ENCODE measurements around the gene CALHM4.

The CALHM4 gene

DNA sequence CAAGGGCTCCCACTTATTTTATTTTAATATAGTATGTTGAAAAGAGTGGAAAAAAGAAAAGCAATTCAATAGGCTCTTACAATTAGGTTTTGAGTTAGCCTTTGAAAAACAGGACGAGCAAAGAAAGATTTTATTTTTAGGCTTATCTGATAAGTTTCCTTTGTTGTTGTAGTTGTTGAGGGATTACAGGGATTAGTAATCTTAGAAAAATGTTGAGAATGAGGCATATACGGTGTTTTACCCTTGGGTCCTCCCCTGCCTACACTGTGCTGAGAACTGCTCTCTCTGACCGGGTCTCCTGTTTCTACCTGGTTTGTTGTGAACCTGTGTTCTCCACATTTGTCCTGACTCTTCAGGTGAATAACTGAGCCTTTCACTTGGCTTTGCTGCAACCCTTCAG, 24.8 kb upstream of the CALHM4 start:
- DNase-seq (ENCODE audit: low read depth in 1 of 2, low spot score in 1 of 2), result no peak
- no peak overlapping the region for H3K27ac ChIP-seq (replicated peaks)

DNA sequence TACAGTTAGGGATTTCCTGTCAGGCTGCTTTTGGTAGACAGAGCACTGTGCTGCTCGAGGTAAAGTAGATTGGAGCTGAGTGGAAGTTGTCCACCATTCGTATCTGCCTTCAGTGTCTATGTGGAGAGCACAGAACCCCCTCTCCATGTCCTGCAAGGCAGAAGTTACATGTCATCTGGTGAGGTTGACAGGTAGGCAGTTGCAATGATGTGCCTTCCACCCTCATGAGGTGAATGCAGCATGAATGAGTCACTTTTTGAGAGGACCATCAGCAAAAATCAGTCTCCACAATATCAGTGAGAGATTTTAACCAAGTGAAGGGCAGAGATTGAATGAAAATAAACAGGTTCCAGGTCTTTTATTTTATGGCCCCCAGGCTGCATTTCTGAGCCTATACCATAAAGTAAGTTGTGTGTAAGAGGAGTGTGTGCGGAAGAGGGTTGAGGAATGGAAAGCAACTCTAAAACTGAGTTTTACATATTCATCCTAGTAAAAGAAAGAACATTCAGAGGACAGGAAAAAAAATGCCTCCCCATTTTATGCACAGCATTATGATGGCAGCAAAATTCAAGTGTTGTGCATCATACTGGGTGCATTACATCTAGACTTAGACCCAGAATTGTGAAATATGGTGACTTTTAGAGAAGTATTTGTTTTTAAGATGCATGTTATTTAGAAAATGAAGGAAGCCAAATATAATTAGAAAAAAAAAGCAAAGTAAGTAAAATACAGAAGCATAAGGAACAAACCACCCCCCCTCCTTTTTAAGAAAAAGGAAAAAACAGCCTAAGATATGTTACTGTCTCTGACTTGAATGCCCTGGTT, 23.9 kb upstream of the CALHM4 start:
- Histone ChIP-seq H3K27ac (replicated peaks) (no peak overlapping the region), H3K4me3 (replicated peaks; ENCODE audit: insufficient read depth, low read length) (no peak overlapping the region), H3K27me3 (ENCODE audit: insufficient read depth, poor library complexity, severe bottlenecking) (no peaks in the 10 kb centered on the region)
- TF ChIP-seq, protein P1, sequence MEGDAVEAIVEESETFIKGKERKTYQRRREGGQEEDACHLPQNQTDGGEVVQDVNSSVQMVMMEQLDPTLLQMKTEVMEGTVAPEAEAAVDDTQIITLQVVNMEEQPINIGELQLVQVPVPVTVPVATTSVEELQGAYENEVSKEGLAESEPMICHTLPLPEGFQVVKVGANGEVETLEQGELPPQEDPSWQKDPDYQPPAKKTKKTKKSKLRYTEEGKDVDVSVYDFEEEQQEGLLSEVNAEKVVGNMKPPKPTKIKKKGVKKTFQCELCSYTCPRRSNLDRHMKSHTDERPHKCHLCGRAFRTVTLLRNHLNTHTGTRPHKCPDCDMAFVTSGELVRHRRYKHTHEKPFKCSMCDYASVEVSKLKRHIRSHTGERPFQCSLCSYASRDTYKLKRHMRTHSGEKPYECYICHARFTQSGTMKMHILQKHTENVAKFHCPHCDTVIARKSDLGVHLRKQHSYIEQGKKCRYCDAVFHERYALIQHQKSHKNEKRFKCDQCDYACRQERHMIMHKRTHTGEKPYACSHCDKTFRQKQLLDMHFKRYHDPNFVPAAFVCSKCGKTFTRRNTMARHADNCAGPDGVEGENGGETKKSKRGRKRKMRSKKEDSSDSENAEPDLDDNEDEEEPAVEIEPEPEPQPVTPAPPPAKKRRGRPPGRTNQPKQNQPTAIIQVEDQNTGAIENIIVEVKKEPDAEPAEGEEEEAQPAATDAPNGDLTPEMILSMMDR (IDR thresholded peaks at IDR 0.05; ENCODE audit: insufficient read depth, low read length), result no peak
- TF ChIP-seq, protein P2, sequence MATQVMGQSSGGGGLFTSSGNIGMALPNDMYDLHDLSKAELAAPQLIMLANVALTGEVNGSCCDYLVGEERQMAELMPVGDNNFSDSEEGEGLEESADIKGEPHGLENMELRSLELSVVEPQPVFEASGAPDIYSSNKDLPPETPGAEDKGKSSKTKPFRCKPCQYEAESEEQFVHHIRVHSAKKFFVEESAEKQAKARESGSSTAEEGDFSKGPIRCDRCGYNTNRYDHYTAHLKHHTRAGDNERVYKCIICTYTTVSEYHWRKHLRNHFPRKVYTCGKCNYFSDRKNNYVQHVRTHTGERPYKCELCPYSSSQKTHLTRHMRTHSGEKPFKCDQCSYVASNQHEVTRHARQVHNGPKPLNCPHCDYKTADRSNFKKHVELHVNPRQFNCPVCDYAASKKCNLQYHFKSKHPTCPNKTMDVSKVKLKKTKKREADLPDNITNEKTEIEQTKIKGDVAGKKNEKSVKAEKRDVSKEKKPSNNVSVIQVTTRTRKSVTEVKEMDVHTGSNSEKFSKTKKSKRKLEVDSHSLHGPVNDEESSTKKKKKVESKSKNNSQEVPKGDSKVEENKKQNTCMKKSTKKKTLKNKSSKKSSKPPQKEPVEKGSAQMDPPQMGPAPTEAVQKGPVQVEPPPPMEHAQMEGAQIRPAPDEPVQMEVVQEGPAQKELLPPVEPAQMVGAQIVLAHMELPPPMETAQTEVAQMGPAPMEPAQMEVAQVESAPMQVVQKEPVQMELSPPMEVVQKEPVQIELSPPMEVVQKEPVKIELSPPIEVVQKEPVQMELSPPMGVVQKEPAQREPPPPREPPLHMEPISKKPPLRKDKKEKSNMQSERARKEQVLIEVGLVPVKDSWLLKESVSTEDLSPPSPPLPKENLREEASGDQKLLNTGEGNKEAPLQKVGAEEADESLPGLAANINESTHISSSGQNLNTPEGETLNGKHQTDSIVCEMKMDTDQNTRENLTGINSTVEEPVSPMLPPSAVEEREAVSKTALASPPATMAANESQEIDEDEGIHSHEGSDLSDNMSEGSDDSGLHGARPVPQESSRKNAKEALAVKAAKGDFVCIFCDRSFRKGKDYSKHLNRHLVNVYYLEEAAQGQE (IDR thresholded peaks at IDR 0.05; ENCODE audit: insufficient replicate concordance, low read depth), result no peak
- TF ChIP-seq GABPA (IDR thresholded peaks at IDR 0.05; ENCODE audit: low read depth) (no peak), POLR2AphosphoS5 (IDR thresholded peaks at IDR 0.05; ENCODE audit: low read depth) (no peak), SPI1 (IDR thresholded peaks at IDR 0.05; ENCODE audit: borderline replicate concordance, low read depth) (no peak)
- DNase-seq (ENCODE audit: low read depth in 1 of 2, low spot score in 1 of 2), result no peak

More for the DNA sequence above, 24.8 kb upstream of the CALHM4 start:
- no peaks in the 10 kb centered on the region for H3K27me3 ChIP-seq (ENCODE audit: insufficient read depth, poor library complexity, severe bottlenecking)
- no peak overlapping the region for H3K4me3 ChIP-seq (replicated peaks; ENCODE audit: insufficient read depth, low read length)
- TF ChIP-seq, protein P2 (IDR thresholded peaks at IDR 0.05; ENCODE audit: insufficient replicate concordance, low read depth), result no peak
- TF ChIP-seq POLR2AphosphoS5 (IDR thresholded peaks at IDR 0.05; ENCODE audit: low read depth), result no peak
- TF ChIP-seq, protein P1 (IDR thresholded peaks at IDR 0.05; ENCODE audit: insufficient read depth, low read length), result no peak
- no peak for TF ChIP-seq GABPA (IDR thresholded peaks at IDR 0.05; ENCODE audit: low read depth)
- TF ChIP-seq SPI1 (IDR thresholded peaks at IDR 0.05; ENCODE audit: borderline replicate concordance, low read depth), result no peak

DNA sequence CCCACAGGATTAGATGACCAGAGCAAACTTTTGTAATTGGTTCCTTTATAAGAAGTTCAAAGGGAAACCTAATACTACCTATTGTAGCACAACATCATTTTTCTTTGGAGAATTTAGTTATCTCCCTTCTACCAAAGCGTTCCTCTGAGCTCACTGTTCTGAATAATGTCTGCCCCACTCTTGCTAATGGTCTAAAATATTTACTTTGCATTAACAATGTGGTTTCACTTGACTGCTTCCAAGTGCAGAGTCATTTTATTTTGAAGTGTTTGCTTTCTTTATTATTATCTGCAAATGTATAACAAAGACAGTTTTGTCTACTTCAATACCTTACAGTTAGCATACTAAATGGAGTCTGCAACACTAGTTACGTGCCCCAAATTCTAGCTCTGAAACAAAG, 23.1 kb upstream of the CALHM4 start:
- Histone ChIP-seq H3K27ac (replicated peaks) (no peak overlapping the region), H3K27me3 (ENCODE audit: insufficient read depth, poor library complexity, severe bottlenecking) (no peaks in the 10 kb centered on the region), H3K4me3 (replicated peaks; ENCODE audit: insufficient read depth, low read length) (no peak overlapping the region)
- DNase-seq (ENCODE audit: low read depth in 1 of 2, low spot score in 1 of 2), result no peak
- TF ChIP-seq, protein P2 (IDR thresholded peaks at IDR 0.05; ENCODE audit: insufficient replicate concordance, low read depth), result no peak
- TF ChIP-seq POLR2AphosphoS5 (IDR thresholded peaks at IDR 0.05; ENCODE audit: low read depth), result no peak
- TF ChIP-seq, protein P1 (IDR thresholded peaks at IDR 0.05; ENCODE audit: insufficient read depth, low read length), result no peak
- no peak for TF ChIP-seq SPI1 (IDR thresholded peaks at IDR 0.05; ENCODE audit: borderline replicate concordance, low read depth)
- no peak for TF ChIP-seq GABPA (IDR thresholded peaks at IDR 0.05; ENCODE audit: low read depth)
